GM12878 (cell line): ENCODE data around the gene FARS2. TPM values are rescaled to one million over a fixed set of nuclear protein-coding genes. Genes with fewer than 3 reads are reported as not detected.

Experiments
- ATAC-seq: fragments of 200-7000 bp; cut with Tn5 transposase; 3 replicates; pipeline ENCODE4 v1.9.1; 2020; ENCODE audit warnings: mild to moderate bottlenecking, moderate library complexity
- BruUV-seq: library from RNA; stranded (reverse); fragments of 400-500 nt; replicated peaks from 2 replicates; lab custom pipeline; 2021; lab: Mats Ljungman, UMichigan
- CTCF ChIA-PET: fragments of 300-600 bp; sonication (Branson Sonifier 250); formaldehyde crosslinking; extraction: SDS; loops from one replicate; lab custom pipeline; 2021; ENCODE audit warnings: inconsistent platforms; lab: Yijun Ruan, JAX
- POLR2A ChIA-PET: fragments of 350-600 bp; formaldehyde crosslinking; extraction: SDS; loops from one replicate; lab custom pipeline; 2021; ENCODE audit warnings: inconsistent platforms; lab: Charles Lee
- RAD21 ChIA-PET: fragments of 300-600 bp; sonication (Branson Sonifier 250); formaldehyde crosslinking; loops from one replicate; lab custom pipeline; 2023; ENCODE audit warnings: antibody characterized with exemption; ENCODE audit not compliant: unreplicated experiment; lab: Charles Lee
- SMC1A ChIA-PET: fragments of 300-600 bp; sonication (Branson Sonifier 250); formaldehyde crosslinking; loops from one replicate; lab custom pipeline; 2023; ENCODE audit not compliant: unreplicated experiment, uncharacterized antibody; lab: Charles Lee
- DNase-seq: peaks from one replicate; pipeline ENCODE4 v3.0.0-alpha.2; 2011; ENCODE audit warnings: low read depth, low spot score
- FAIRE-seq: peaks from 3 replicates; lab custom pipeline; 2011; peaks lifted over from hg19 to GRCh38; lab: Jason Lieb, UNC
- H2AFZ ChIP-seq: 2 replicates; pipeline ENCODE4 v1.6.0; 2011; ENCODE audit warnings: low read depth, low read length, control low read depth; ENCODE audit not compliant: control insufficient read depth
- H3K27ac ChIP-seq: 2 replicates; pipeline ENCODE4 v1.5.1; 2011; ENCODE audit warnings: control low read depth; ENCODE audit not compliant: control insufficient read depth, insufficient read depth
- H3K27me3 ChIP-seq, 2 experiments: replicated peaks in 1 of 2; 2 replicates each; pipeline versions ENCODE4 v1.6.0 to v1.6.1; 2011; ENCODE audit warnings: low read length in 1 of 2; ENCODE audit not compliant: control insufficient read depth in 2 of 2, insufficient read depth in 2 of 2
- H3K36me3 ChIP-seq, 2 experiments: 2 replicates each; pipeline ENCODE4 v1.5.1; 2011; ENCODE audit warnings: low read length in 1 of 2; ENCODE audit not compliant: control insufficient read depth in 2 of 2, insufficient read depth in 2 of 2
- H3K4me1 ChIP-seq: 2 replicates; pipeline ENCODE4 v1.6.1; 2011; ENCODE audit warnings: mild to moderate bottlenecking, low read length, moderate library complexity, mixed read lengths; ENCODE audit not compliant: control insufficient read depth, insufficient read depth
- H3K4me2 ChIP-seq: 2 replicates; pipeline ENCODE4 v1.6.0; 2011; ENCODE audit warnings: control low read depth; ENCODE audit not compliant: control insufficient read depth, insufficient read depth
- H3K4me3 ChIP-seq: fragments of 200-600 bp; sonication (generic); 2 replicates; pipeline ENCODE4 v1.5.1; 2016
- H3K79me2 ChIP-seq: 2 replicates; pipeline ENCODE4 v1.6.0; 2011; ENCODE audit warnings: low read length; ENCODE audit not compliant: control insufficient read depth, insufficient read depth
- H3K9ac ChIP-seq: 2 replicates; pipeline ENCODE4 v1.8.0; 2011; ENCODE audit warnings: low read length, control low read depth, mixed read lengths; ENCODE audit not compliant: control insufficient read depth, insufficient read depth
- H3K9me3 ChIP-seq: replicated peaks from 3 replicates; pipeline ENCODE4 v1.5.1; 2011; ENCODE audit warnings: mild to moderate bottlenecking, low read length; ENCODE audit not compliant: control insufficient read depth, insufficient read depth
- H4K20me1 ChIP-seq: 2 replicates; pipeline ENCODE4 v1.6.0; 2011; ENCODE audit not compliant: control insufficient read depth, insufficient read depth
- ATF2 ChIP-seq: IDR thresholded peaks from 2 replicates; pipeline ENCODE4 v1.6.1; 2012; ENCODE audit warnings: low read length, inconsistent platforms
- CEBPB ChIP-seq, 2 experiments: fragments of 150-350 bp in 1 of 2; IDR thresholded peaks; 2 replicates each; pipeline ENCODE4 v1.6.1; 2012 to 2014; ENCODE audit warnings: low read depth in 2 of 2, low read length in 2 of 2, borderline replicate concordance in 1 of 2, inconsistent platforms in 1 of 2
- CHD4 ChIP-seq: fragments of 200-600 bp; sonication (generic); IDR thresholded peaks from 2 replicates; pipeline ENCODE4 v1.6.1; 2016; ENCODE audit warnings: mild to moderate bottlenecking
- E4F1 ChIP-seq: fragments of 450-650 bp; IDR thresholded peaks from 2 replicates; pipeline ENCODE4 v1.6.1; 2018; ENCODE audit warnings: borderline replicate concordance, mild to moderate bottlenecking; ENCODE audit not compliant: partially characterized antibody
- IKZF1 ChIP-seq: fragments of 450-650 bp; conservative IDR thresholded peaks from 2 replicates; pipeline ENCODE4 v1.6.1; 2017; ENCODE audit warnings: antibody characterized with exemption, mild to moderate bottlenecking
- MTA3 ChIP-seq: IDR thresholded peaks from 2 replicates; pipeline ENCODE4 v1.6.1; 2012; ENCODE audit warnings: low read length, inconsistent platforms, borderline replicate concordance
- MXI1 ChIP-seq: fragments of 150-350 bp; IDR thresholded peaks from 2 replicates; pipeline ENCODE4 v1.6.1; 2011; ENCODE audit warnings: low read depth, mild to moderate bottlenecking, inconsistent platforms, low read length, improper control_type of control experiment
- NBN ChIP-seq: fragments of 450-650 bp; IDR thresholded peaks from 2 replicates; pipeline ENCODE4 v1.6.1; 2016
- NRF1 ChIP-seq: conservative IDR thresholded peaks from 2 replicates; pipeline ENCODE4 v1.6.1; 2011; ENCODE audit warnings: mild to moderate bottlenecking, low read depth, low read length, improper control_type of control experiment
- PAX5 ChIP-seq: IDR thresholded peaks from 2 replicates; pipeline ENCODE4 v1.6.1; 2011; ENCODE audit warnings: low read depth, low read length, borderline replicate concordance
- POLR2AphosphoS2 ChIP-seq: IDR thresholded peaks from 2 replicates; pipeline ENCODE4 v1.6.1; 2011; ENCODE audit warnings: low read depth, mild to moderate bottlenecking, low read length, improper control_type of control experiment, moderate library complexity
- PRDM15 ChIP-seq: fragments of 450-650 bp; formaldehyde crosslinking; IDR thresholded peaks from 2 replicates; pipeline ENCODE4 v1.4.0; 2020; ENCODE audit warnings: mild to moderate bottlenecking, moderate library complexity
- SIX5 ChIP-seq: IDR thresholded peaks from 2 replicates; pipeline ENCODE4 v1.6.1; 2011; ENCODE audit warnings: mild to moderate bottlenecking, low read depth, low read length, moderate library complexity; ENCODE audit not compliant: severe bottlenecking
- SMARCA5 ChIP-seq: fragments of 450-650 bp; IDR thresholded peaks from 2 replicates; pipeline ENCODE4 v1.6.1; 2017; ENCODE audit warnings: mild to moderate bottlenecking
- WGBS: methylation state at CpG from one replicate; pipeline ENCODE4 v1.1.6; 2016; ENCODE audit warnings: low lambda C conversion rate; ENCODE audit not compliant: insufficient replicate concordance, insufficient coverage; ENCODE audit errors: missing lambda C conversion rate; 5-methylcytosine and 5-hydroxymethylcytosine counted together
- in situ Hi-C: fragments of 300-500 bp; cut with MboI; formaldehyde crosslinking; loops from 9 replicates; pipeline ENCODE4 v1.14.3; 2018; ENCODE audit warnings: mixed read lengths
- intact Hi-C: fragments of 100-400 bp; cut with micrococcal nuclease; formaldehyde crosslinking; loops from one replicate; pipeline ENCODE4 v1.14.2; 2022; ENCODE audit not compliant: unreplicated experiment
- polyA plus RNA-seq, 11 experiments: library from polyadenylated mRNA; depleted of rRNA in 4 of 11; unstranded in 6 of 11; stranded (reverse) in 5 of 11; fragments of >200 nt; fragmentation: Nextera tagmentation in 4 of 11; fragmentation: Illumina TruSeq in 1 of 11; extraction: Ambion mirVana in 4 of 11; extraction: Trizol in 1 of 11; gene quantifications; 1 replicate in 1 of 11; 2 replicates in 10 of 11; pipeline versions ENCODE4 v1.2.1 to v1.2.3, GENCODE V29; 2011 to 2016; ENCODE audit warnings: inconsistent platforms in 2 of 11, missing spikeins in 2 of 11, low read depth in 1 of 11
- total RNA-seq, 4 experiments: library from RNA; depleted of rRNA in 3 of 4; stranded (reverse); fragments of >200 nt in 3 of 4; fragmentation: Illumina TruSeq in 1 of 4; extraction: Trizol in 1 of 4; gene quantifications; 2 replicates each; pipeline versions ENCODE4 v1.2.1 to v1.2.3, GENCODE V29; 2013 to 2021

The FARS2 gene
- total and polyA plus RNA-seq, 10 of the 15 experiments (the other 5 are each of a cell fraction or from before 2014, with no cell fraction given): 16.8 to 46.7 (median 25.6) TPM

- no peak for TF ChIP-seq PRDM15 (CRISPR knock-in tag)
- no peak for TF ChIP-seq MTA3
- no peak for TF ChIP-seq E4F1
Measured at GRCh38 chr6:5238336-5238735, 23.0 kb upstream of the FARS2 start (continued).

GRCh38 chr6:5241252-5241651 is 20.1 kb upstream of the FARS2 start:
- H3K36me3 ChIP-seq: peaks cover 6 to 8% of the 10 kb centered on the region in 2 experiments; a peak in 3 of 4 replicates
- no peak for DNase-seq
- no peak overlapping the region for H2AFZ ChIP-seq
- no peak for ATAC-seq
- RAD21 ChIA-PET: interaction anchor here (0.7 kb wide), 1 partner anchor 168 kb away, joined by 3 read pairs; no protein-coding TSS in a partner anchor
- TF ChIP-seq MXI1: no peak
- TF ChIP-seq SMARCA5: no peak
- TF ChIP-seq SIX5: no peak
- TF ChIP-seq POLR2AphosphoS2: no peak
- no peak for TF ChIP-seq CHD4
- no peak for TF ChIP-seq NRF1
- no peak for TF ChIP-seq ATF2
- no peak for TF ChIP-seq NBN
- no peak for TF ChIP-seq CEBPB (IDR thresholded peaks at IDR 0.05; ENCODE audit: borderline replicate concordance in 1 of 2, low read depth in 2 of 2, low read length in 2 of 2)
- no peak for TF ChIP-seq PAX5
- TF ChIP-seq IKZF1: no peak
- TF ChIP-seq, all 136 proteins: peak for 0
- Histone ChIP-seq H3K79me2 (no peaks in the 10 kb centered on the region), H3K9ac (no peak overlapping the region), H3K4me3 (no peak overlapping the region), H3K9me3 (no peaks in the 10 kb centered on the region), H3K4me2 (no peak overlapping the region), H3K27me3 (no peaks in the 10 kb centered on the region), H3K4me1 (no peaks in the 10 kb centered on the region), H4K20me1 (no peaks in the 10 kb centered on the region), H3K27ac (no peak overlapping the region)
- no TSS peak for BruUV-seq
- ChIA-PET SMC1A (interaction anchor here (1.5 kb wide), 1 partner anchor 62 kb away, joined by 6 read pairs; no protein-coding TSS in a partner anchor), CTCF (no interaction called here), POLR2A (no interaction called here)
- 93% methylated on average over 2 of the region's 2 CpGs for WGBS
- FAIRE-seq: no peak
- intact Hi-C loops (no loop called here), in situ Hi-C loops (no loop called here)
